ENCODE data around the gene CD53. TPM values are rescaled to one million over a fixed set of nuclear protein-coding genes. Genes with fewer than 3 reads are reported as not detected.

The CD53 gene
- total and polyA plus RNA-seq, 2 of the 4 experiments (the other 2 are of a cell fraction) = not detected

- Histone ChIP-seq H2BK20ac (ENCODE audit: low read depth, low read length) (no peak overlapping the region), H3K56ac (ENCODE audit: extremely low read depth, insufficient read depth, low read length) (no peak overlapping the region), H3K4me3 (ENCODE audit: insufficient read depth, low read depth, low read length) (no peak overlapping the region), H3K4ac (ENCODE audit: low read depth, low read length) (no peak overlapping the region), H3K9ac (ENCODE audit: low read depth, low read length) (no peak overlapping the region), H4K8ac (ENCODE audit: low read depth in 2 of 2, low read length in 2 of 2) (no peak overlapping the region), H2AK5ac (ENCODE audit: low read depth, low read length) (no peak overlapping the region), H3K23ac (ENCODE audit: low read depth, low read length) (no peak overlapping the region), H2AFZ (replicated peaks; ENCODE audit: low read length, poor library complexity) (no peak overlapping the region), H3K18ac (ENCODE audit: low read depth, low read length) (no peak overlapping the region), H3K27ac (ENCODE audit: insufficient read depth, low read length) (no peak overlapping the region), H3K27me3 (ENCODE audit: control insufficient read depth, insufficient read depth, low read length) (no peaks in the 10 kb centered on the region), H3K9me3 (ENCODE audit: control insufficient read depth, insufficient read depth, low read length) (no peaks in the 10 kb centered on the region), H2BK15ac (ENCODE audit: low read depth, low read length) (no peak overlapping the region), H3K4me2 (ENCODE audit: low read depth, low read length) (no peak overlapping the region), H4K20me1 (ENCODE audit: insufficient read depth, low read length) (no peaks in the 10 kb centered on the region), H2AK9ac (replicated peaks; ENCODE audit: low read depth, low read length, poor library complexity) (no peak overlapping the region), H3K14ac (replicated peaks; ENCODE audit: low read depth, low read length) (no peak overlapping the region), H3K36me3 (ENCODE audit: control insufficient read depth, insufficient read depth, low read length) (no peaks in the 10 kb centered on the region), H2BK5ac (ENCODE audit: low read depth, low read length, poor library complexity, severe bottlenecking) (no peak overlapping the region), H3K9me1 (ENCODE audit: insufficient read depth, low read length) (no peaks in the 10 kb centered on the region), H3K4me1 (ENCODE audit: control insufficient read depth, insufficient read depth, low read length) (no peaks in the 10 kb centered on the region), H4K91ac (ENCODE audit: insufficient read depth, low read depth, low read length) (no peak overlapping the region), H4K5ac (ENCODE audit: low read depth, low read length) (no peak overlapping the region), H3K79me1 (ENCODE audit: low read depth in 1 of 2, low read length in 2 of 2) (no peaks in the 10 kb centered on the region), H2BK120ac (ENCODE audit: low read depth, low read length) (no peak overlapping the region)
- TF ChIP-seq MXI1 (IDR thresholded peaks at IDR 0.05; ENCODE audit: borderline replicate concordance, low read depth, low read length) = no peak
- TF ChIP-seq RAD21 (IDR thresholded peaks at IDR 0.05; ENCODE audit: low read length) = no peak
- no peak for TF ChIP-seq ELK1 (IDR thresholded peaks at IDR 0.05; ENCODE audit: borderline replicate concordance, low read depth, low read length)
- no peak for TF ChIP-seq RCOR1 (IDR thresholded peaks at IDR 0.05; ENCODE audit: insufficient replicate concordance, low read length)
- TF ChIP-seq FOS (IDR thresholded peaks at IDR 0.05; ENCODE audit: low read depth, low read length) = no peak
- TF ChIP-seq SMC3 (IDR thresholded peaks at IDR 0.05; ENCODE audit: low read depth, low read length) = no peak
- no peak for TF ChIP-seq CHD1 (IDR thresholded peaks at IDR 0.05; ENCODE audit: low read depth, low read length)
- BruUV-seq (replicated peaks) = no TSS peak
- DNase-seq = no peak
- WGBS, 2 experiments (ENCODE audit: extremely low coverage in 2 of 2, insufficient read length in 1 of 2) = no CpG with 5 or more reads among the region's 2 CpGs
- intact Hi-C loops (cut with micrococcal nuclease) (no loop called here), in situ Hi-C loops (cut with MboI; ENCODE audit: low sequenced_read_pairs) (no loop called here), dilution Hi-C loops (cut with HindIII; ENCODE audit: low sequenced_read_pairs, unreplicated experiment) (no loop called here)
- ATAC-seq (ENCODE audit: low read depth) = no peak
- CTCF ChIA-PET = no interaction called here
- POLR2A ChIA-PET (ENCODE audit: unreplicated experiment) = no interaction called here
Measured at GRCh38 chr1:110850145-110850544, 22.8 kb upstream of the CD53 start.

Data from IMR-90 (cell line).